Measurements from ENCODE around the gene FAM13C.

- TF ChIP-seq RFX5 (IDR thresholded peaks at IDR 0.05; ENCODE audit: low read depth, low read length) (no peak), CTCF (conservative IDR thresholded peaks at IDR 0.05; ENCODE audit: low read depth, low read length) (no peak), RCOR1 (IDR thresholded peaks at IDR 0.05; ENCODE audit: insufficient replicate concordance, low read length) (no peak), CEBPB (IDR thresholded peaks at IDR 0.05; ENCODE audit: low read depth, low read length) (no peak), POLR2A (IDR thresholded peaks at IDR 0.05; ENCODE audit: low read depth, low read length) (no peak), SMC3 (IDR thresholded peaks at IDR 0.05; ENCODE audit: low read depth, low read length) (no peak), MXI1 (IDR thresholded peaks at IDR 0.05; ENCODE audit: borderline replicate concordance, low read depth, low read length) (no peak), FOS (IDR thresholded peaks at IDR 0.05; ENCODE audit: low read depth, low read length) (no peak), NFE2L2 (IDR thresholded peaks at IDR 0.05; ENCODE audit: low read depth, low read length) (no peak), CHD1 (IDR thresholded peaks at IDR 0.05; ENCODE audit: low read depth, low read length) (no peak), RAD21 (IDR thresholded peaks at IDR 0.05; ENCODE audit: low read length) (no peak)
These were observed 28.6 kb downstream of the FAM13C start for GRCh38 chr10:59333701-59334100.
